Renal pelvis (tissue), 4 donors: ENCODE measurements around the gene HES6. TPM values are rescaled to one million over a fixed set of nuclear protein-coding genes. Genes with fewer than 3 reads are reported as not detected.

ENCODE experiments used
- DNase-seq: peaks from one replicate; pipeline ENCODE4 v3.0.0-alpha.2; 2013
- polyA plus RNA-seq, 3 donors: library from polyadenylated mRNA; unstranded; fragments of 120-200 nt; gene quantifications; one replicate each; pipeline ENCODE4 v1.2.1, GENCODE V29; 2013; ENCODE audit not compliant: insufficient read length in 3 of 3

The HES6 gene
- polyA plus RNA-seq, 3 donors: 8.5 to 10.4 (median 9.2) TPM

DNA sequence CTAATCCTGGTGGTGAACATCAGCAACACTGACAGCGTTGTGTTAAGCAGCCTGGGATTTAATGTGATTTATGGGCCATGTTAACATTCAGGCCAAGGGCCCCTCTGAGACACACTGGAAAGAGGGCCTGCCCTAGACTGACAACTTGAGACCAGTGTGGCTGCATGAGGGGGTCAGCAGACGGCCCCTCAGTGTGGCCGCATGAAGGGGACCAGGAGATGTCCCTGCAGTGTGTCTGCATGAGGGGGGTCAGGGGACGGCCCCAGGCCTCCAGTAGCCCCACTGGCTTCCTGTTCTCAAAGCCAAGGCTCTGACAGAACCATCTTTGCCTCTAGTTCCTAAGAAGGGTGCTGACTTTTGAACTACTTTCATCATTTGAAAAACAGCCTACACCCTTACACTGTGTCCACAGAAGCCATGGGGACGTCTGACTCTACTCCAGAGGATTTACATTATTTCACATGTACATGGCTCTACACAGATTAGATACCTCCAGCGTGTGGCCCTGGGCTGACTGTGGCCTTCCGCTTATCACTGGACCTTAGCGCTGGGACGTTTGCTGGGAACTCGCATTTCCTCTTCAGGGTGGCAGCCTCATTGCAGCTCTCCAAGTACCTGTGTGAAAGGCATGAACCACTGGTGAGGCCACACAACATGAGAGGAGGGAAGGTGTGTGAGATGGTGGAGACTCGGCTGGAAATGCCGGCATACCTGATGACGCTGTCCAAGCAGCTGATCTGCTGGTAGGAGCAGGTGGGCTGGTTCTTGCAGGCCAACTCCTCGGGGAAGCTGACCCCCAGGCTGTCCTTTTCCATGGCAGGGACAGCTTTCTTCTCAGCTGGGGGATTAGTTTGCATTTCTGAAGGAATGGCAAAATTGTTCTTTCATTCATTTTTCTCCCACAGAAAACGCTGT lies 18.2 kb upstream of the HES6 start:
- DNase-seq: no peak

DNA sequence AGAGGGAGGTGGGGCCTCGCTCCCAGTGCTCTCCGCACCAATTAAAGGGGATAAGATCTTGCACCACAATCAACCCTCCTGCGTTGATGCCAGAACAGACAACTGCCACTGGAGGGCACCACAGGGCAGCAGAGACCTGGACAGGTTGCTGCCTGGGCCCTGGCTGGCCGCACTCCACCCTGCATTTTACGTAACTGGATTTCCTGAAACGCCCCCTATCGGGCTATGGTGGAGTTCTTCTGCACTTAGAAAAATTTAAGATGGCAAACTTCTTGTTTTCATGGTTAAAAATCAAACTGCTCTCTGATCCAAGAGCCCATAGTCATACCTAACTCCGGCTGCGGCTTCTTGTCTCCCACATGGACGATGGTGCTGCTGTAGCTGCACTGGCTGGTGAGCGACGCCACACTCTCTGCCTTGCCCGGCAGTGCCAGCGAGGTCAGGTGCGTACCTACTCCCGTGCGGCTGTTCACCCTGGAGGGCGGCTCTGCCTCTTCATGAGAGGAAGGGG lies 16.8 kb upstream of the HES6 start:
- DNase-seq: peak; percentile 86

DNA sequence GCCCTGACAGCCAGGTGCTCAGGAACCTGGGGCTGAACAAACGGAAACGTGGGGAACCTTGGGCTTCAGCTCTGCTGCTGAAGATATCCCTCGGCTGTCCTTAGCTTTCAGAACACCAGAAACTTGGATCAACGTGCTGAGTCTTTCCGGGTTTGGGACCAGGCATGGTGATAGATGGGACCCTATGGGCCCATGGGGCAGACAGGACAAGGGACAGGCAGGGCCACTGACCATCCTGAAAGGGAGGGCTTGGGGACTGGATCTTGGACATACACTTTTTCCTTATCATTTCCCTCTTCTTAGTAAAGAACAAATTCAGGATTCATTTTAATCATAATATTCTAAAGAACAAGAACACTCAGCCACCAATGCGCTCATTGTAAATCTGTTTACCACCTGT lies 16.3 kb upstream of the HES6 start:
- no peak for DNase-seq

DNA sequence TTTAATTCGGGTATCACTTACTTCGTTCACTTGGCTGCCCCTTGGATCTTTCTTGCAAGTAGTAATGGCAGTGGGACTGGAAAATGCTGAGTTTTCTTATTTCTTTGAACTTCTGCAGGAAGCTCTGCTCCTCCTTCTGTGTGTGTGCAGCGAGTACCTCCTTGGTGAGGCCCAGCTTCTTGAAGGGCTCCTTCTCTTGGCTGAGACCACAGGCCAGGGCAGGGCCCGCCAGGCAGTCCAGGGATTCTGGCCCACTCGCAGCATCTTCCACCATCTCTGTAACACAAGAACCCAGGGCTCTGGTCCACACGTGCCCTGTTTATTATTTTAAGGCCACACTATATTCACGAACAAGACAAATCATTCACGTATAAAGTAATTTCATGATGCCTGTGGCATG lies 15.8 kb upstream of the HES6 start:
- DNase-seq: no peak

DNA sequence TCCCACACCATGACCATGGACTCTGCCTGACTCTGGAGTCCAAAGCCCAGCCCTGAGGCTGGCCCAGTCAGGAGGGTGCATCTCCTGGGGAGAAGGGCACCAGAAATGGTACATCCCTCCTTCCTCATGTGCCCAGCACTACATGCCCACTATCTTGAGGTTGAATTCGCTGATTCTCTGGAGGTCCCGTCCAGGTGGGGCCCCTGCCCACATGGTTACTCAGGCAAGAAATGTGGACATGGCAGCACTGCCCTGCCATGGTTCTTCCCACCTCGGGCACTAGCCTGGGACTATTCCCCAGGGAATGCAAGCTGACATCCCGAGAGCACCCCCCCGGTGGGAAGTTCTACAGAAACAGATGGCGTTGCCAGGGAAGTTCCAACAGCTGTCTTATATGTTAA lies 15.3 kb upstream of the HES6 start:
- no peak for DNase-seq

DNA sequence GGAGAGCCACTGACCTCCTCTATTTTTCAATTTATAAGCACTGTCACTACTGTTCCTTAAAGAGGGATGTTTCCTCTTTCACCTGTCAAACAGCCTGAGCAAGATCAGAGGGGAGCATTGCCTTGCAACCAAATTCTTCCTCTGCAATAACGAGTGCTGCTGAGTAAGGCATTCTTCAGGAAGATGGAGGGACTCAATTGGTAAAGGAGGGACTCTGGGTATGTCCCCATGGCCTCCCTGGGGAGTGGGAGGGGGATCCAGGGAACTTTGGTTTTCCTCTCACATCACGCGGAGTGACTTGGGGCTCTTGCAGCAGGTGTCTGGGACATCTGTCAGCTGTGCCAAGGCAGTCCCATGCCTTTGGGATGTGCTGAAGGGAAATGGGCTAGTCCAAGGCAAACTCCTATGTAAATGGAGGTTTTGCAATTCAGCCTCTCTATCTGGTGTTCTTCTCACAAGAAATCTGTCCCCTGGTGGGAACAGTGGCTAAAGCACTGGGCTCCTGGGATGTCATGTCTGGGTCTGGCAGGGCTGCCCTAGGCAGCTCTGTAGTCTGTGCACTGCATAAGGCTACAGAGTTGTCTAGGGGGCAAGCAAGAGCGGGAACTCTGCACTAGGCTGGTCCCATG lies 14.4 kb upstream of the HES6 start:
- no peak for DNase-seq

DNA sequence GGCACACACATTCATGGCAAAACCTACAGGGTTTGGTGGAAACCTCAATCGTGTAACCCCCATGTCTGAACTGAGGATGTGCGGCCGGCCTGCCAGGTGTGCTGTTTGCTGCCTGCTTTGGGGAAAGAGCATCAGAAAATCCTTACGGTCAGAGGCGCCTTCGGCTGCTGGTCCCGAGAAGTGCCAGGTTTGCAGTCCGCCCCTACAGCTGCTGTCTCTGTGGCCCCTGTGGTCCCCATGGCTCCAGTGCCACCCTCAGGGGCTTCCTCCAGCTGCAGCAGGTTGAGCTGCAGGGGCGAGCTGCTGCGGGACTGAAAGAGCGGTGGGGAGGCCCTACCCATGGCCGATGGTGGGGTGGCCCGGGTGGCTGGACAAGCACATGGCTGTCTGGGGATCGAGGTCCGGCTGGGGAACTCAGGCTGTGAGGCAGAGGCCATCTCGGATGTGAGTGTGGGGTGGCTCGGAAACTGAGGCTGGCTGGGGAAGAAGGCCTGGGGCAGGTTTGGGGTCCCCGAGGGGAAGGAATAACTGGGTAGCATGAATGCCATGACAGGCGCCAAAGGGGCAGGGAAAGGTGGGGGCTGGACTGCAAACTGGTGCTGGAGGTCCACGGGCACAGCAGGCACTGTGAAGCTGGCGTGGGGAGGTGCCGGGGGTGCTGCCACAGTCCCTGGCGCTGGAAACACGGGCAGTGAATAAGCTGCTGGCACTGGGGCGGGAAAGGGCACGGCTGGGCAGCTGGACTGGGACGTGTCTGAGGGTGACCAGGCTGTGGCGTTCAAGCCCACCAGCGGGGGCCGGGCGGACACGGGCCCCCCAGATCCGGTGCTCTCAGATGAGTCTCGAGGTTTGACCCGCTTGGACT lies 13.2 kb upstream of the HES6 start:
- DNase-seq: no peak

DNA sequence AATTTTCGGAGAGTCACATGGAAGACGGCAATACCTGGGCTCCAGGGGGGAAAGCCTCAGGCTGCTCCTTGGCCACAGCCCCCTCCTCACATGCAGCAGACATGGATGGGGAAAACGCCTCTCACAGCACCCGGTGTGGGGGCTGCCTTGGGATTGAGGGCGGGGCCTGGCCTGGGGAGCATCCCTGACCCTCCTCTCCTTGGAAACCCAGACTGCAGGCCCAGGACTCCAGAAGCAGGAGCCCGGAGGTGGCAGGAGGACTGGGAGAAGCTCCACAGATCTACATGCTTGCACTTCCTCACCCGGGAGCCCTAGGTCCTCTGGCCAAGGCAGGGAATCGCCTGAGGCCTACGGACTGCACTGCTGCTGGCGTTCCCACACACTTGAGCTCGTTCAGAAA lies 12.1 kb upstream of the HES6 start:
- no peak for DNase-seq

DNA sequence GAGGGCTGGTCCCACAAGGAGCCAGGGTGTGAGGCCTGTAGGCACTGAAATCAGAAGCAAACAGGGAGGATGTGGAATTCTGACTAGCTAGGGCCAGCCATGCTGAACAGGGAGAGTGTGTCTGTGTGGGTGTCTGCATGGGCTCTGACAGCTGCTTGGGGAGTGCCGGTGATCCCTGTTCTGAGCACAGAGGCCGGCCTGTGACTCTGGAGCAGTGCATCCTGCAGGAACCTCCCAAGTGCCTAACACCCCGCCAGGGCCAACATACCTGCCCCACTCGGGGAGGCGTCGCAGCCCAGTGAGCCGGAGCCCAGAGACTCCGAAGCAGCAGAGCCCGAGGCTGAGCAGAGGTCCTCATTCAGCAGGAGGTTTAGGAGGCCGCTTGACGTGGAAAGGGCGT lies 11.5 kb upstream of the HES6 start:
- DNase-seq: no peak

DNA sequence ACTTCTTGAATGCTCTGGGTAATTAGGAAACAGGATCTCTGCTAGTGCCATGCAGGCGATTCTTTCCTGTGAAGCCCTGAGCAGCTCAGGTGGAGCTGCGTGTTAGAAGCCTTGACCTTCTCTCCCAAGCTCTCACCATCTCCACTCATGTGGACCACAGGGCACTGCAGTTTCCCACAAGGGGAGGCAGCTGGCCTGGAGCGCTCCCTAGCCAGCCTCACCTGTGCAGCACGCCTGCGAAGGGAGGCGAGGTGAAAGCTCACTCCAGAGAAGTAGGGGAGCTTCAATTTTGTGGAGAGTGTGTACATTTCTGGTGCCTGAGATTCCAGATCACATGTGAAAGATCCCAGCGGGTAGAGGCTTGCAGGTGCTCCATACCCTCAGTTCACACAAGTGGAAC lies 11.1 kb upstream of the HES6 start:
- no peak for DNase-seq

DNA sequence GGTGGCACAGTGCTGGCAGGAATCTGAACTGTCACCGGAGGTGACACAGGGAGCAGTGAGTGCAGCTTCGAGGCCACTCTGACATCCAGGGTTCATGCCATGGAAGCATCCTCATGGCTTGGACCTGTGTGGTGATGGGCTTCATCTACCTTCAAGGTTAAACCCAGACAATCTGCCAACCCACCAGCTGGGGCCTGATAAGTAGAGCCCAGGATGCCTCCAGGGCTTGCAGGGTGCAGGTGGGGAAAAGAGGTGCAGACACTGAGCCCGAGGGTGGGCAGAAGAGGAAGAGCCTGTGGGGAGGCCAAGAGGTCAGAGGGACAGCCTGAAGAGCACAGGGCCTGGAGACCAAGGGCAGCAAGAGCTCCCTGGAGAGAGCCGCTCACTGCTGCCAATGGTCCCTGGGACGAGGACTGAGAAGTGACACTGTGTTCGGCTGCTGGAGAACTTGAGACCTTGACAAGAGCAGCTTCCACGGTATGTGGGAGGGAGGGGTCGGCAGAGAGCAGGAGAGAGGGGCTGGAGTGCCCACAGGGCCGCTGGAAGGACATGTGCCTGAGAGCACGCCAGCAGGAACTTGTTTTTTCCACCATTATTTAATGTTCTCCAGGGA lies 8.1 kb upstream of the HES6 start:
- no peak for DNase-seq

DNA sequence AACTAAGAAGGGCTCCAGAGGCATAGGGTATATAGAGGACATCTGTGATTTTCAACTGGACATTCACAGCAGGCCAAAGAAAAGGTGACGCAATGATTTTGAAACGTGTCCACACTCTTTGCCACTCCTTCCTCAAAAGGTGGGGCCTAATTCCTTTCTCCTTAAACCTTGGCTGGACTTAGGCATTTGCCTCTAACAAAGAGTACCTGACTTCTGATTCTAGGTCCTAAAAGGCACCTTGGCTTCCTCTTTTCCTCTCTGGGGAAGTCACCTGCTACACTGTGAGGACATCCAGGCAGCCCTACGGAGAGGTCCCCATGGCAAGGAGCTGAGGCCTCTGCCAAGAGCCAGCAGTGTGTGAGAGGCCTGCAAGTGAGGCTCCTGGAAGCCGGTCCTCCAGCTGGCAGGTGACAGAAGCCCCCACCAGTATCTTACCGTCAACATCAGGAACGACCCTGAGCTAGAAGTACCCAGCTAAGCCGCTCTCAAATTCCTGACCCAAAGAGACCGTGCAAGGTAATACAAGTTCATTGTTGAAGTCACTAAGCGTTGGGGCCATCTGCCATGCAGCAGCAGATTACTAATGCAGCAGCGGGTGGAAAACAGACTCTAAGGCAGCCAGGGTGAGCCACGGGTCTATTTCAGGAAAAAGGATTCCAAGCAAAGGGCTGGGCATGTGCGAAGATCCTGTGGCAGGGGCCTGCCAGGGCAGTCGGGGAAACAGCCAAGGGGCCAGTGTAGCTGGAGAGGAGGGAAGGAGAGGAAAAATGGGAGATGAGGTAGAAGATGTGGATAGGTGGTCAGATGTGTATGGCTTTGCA lies 7.4 kb upstream of the HES6 start:
- no peak for DNase-seq

DNA sequence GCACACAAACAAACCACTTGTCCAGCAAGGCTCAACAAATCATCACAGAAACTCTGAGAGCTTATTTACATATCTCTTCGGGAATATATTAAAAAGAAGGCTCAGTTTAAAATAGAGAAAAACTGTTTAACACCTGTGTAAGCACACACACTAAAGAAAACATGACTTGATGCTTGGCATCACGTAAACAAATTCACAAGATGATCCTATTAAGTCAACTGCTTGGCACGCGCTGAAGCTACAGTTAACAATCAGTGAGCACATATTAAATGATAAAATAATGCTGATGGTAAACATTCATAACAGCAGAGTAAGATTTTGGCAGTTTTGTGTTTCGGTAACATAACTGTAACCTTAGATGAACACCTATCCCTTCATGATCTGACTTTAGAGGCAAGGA lies 4.3 kb upstream of the HES6 start:
- no peak for DNase-seq

DNA sequence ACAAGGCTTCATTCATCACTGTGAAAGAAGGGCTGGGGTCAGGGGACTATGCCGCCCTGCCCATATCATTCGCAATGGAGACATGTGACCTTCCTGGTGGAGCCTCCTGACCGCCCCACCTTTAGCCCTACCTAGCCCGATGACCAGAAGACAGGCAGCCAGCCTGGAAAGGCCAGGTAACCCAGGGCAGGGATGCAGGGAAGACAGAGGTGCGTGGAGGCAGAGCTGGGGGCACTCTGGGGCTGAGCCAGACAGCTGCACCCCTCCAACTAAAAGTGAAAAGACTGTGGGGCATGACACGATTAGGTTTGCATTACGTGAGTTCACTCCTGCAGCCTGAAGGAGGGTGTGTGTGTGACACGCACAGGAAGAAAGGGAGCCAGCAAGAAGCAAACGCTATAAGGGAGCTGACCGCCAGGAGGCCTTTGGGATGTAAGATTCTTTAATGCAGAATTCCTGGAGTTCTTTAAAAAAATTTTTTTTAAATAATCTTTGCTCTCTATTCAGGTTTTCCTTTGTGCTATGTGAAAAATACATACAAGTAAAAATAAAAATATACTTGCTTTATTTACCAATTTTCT lies 3.7 kb upstream of the HES6 start:
- DNase-seq: no peak

DNA sequence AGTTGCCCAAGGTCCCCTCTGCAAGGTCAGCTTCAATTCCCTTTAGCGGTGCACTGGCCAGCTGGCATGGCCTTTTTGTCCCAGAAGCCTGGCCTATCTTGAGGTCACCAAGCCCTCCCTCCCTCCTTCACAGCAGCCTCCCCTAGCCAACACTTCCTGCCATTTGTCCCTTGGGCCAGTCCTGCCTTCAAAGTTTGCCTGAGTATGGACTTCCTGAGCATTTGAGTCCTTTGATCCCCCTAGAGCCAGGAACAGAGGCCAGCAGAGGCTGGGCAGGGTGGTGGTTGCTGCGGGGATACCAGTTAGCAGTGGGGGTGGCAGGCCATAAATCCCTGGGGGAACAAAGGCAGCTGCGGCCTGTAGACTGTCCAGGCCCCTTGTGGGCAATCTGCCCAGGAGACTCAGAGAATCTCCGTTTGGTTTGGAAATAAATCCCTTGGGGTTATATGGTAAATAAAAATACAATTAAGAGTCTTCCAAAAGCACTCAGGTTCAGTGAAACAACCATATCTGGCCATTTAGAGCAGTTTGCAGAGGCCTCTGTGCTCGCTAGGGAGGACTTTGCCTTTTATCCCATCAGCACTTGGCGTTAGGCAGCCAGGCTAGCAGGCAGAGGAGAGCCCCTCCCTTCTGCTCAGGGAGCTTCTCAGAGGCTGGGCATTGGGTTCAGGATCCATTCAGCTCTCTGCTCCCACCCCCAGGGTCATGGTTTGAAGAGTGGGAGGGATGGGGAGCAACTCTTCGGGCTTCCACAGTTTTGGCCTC lies 3.1 kb upstream of the HES6 start:
- DNase-seq: no peak

DNA sequence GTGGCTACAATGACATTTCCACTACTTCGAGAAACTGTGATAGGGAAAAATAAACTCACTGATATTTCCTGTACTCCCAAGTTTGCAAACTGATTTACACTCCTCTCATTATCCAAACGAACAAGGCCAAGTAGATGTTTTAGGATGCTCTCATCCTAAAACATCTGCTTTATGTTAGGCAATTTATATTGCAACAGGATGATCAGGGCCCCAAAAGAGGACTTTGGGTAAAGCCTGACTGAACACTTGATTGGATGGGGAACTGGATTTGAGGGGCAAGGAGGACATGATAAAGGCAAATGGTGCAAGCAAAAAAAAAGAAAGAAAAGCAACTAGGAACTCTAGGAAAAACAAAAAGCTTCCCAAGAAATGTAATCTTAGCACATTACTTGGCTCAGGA lies 2.1 kb upstream of the HES6 start:
- no peak for DNase-seq

DNA sequence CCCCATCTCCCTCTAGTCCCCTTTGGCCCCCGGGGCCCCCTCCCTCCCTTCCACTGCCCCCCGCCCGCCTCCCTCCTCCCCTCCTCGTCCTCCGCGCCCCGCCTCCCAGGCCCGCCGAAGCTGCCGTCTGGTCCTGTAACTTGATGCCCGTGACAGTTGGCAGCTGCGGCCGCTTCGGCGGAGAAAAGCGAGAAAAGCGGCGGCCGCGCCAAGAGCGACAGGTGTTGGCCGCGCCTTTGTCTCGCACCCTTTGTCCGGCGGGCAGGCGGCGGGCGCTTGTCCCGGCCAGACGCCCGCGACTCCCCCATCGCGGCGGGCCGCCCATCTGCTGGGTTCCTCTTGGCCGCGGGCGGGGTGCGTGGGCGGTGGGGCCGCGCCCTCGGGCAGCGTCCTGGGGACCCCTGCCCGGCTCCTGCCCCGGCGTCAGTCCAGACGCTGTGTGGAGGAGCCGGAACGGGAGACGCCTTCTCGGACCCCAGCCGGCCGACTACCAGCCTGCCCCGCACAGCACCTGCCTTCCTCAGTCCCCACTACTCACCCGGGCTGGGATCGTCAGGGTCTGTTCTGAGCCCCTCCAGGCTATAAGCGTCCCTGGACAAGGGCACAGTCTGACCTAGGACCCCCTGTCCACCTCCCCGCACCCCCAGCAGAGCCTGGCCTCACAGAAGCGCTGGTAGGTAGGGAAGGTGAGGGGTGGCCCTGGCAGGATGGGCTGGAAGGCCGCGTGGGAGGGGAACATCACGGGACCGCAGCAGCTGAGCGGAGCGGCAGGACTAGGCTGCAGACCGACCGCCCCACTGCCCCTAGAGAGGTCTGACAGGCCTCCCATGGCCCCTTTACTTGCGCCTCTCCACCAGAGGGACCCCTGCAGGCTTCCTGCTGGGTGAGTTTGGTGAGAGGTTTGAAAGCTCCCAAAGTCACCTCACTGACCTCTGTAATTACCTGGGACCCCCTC lies 1.2 kb upstream of the HES6 start:
- peak; percentile 84 for DNase-seq

DNA sequence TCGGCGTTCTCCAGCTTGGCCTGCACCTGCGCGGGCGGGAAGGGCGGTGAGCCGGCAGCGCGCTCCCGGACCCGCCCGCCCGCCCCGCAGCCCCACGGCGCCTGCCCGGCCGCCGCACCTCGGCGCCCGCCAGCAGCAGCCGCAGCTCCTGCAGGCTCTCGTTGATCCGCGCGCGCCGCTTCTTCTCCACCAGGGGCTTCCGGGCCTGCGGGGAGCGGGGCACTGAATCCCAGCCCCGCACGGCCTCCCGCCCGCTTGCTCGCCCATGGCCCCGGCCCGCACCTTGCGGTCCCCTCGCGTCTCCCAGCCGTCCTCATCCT lies 335 bp downstream of the HES6 start:
- no peak for DNase-seq
